ENCODE results near the gene MAP3K3. TPM values are rescaled to one million over a fixed set of nuclear protein-coding genes. Genes with fewer than 3 reads are reported as not detected.
A peak's percentile ranks its signal among the peaks of the same experiment; 100 is the strongest.

Gene MAP3K3
- total RNA-seq, 1 donor from 2014 or later: 11.1 TPM

- H3K4me3 ChIP-seq (ENCODE audit: low read depth, low read length): no peak overlapping the region
- no peaks in the 10 kb centered on the region for H3K27me3 ChIP-seq (ENCODE audit: control insufficient read depth, insufficient read depth, low read length)
- no peak for TF ChIP-seq CTCF (IDR thresholded peaks at IDR 0.05; ENCODE audit: insufficient read depth, low read length, severe bottlenecking)
- FAIRE-seq: no peak
- peaks cover 10% of the 10 kb centered on the region for H3K36me3 ChIP-seq (ENCODE audit: control insufficient read depth, insufficient read depth, low read length)
- no peak for DNase-seq (ENCODE audit: low read depth)
These were observed 10.9 kb upstream of the MAP3K3 start for GRCh38 chr17:63611354-63611753.

- H3K4me3 ChIP-seq (ENCODE audit: low read depth, low read length): no peak overlapping the region
- no peaks in the 10 kb centered on the region for H3K36me3 ChIP-seq (ENCODE audit: control insufficient read depth, insufficient read depth, low read length)
- TF ChIP-seq CTCF (IDR thresholded peaks at IDR 0.05; ENCODE audit: insufficient read depth, low read length, severe bottlenecking): no peak
- no peak for FAIRE-seq
- H3K27me3 ChIP-seq (ENCODE audit: control insufficient read depth, insufficient read depth, low read length): no peaks in the 10 kb centered on the region
- no peak for DNase-seq (ENCODE audit: low read depth)
These were observed 8.6 kb upstream of the MAP3K3 start for GRCh38 chr17:63613663-63614062.

GRCh38 chr17:63621229-63621683 is 961 bp upstream of the MAP3K3 start:
- DNase-seq (ENCODE audit: low read depth): no peak
- FAIRE-seq: no peak
- Histone ChIP-seq H3K4me3 (ENCODE audit: low read depth, low read length) (peak overlapping the region; percentile 71), H3K27me3 (ENCODE audit: control insufficient read depth, insufficient read depth, low read length) (no peaks in the 10 kb centered on the region), H3K36me3 (ENCODE audit: control insufficient read depth, insufficient read depth, low read length) (no peaks in the 10 kb centered on the region)
- TF ChIP-seq CTCF (IDR thresholded peaks at IDR 0.05; ENCODE audit: insufficient read depth, low read length, severe bottlenecking): no peak

- Histone ChIP-seq H3K36me3 (ENCODE audit: control insufficient read depth, insufficient read depth, low read length) (no peaks in the 10 kb centered on the region), H3K4me3 (ENCODE audit: low read depth, low read length) (peak overlapping the region; percentile 71), H3K27me3 (ENCODE audit: control insufficient read depth, insufficient read depth, low read length) (no peaks in the 10 kb centered on the region)
- FAIRE-seq (no peak), DNase-seq (ENCODE audit: low read depth) (peak; percentile 37)
- no peak for TF ChIP-seq CTCF (IDR thresholded peaks at IDR 0.05; ENCODE audit: insufficient read depth, low read length, severe bottlenecking)
These were observed 565 bp downstream of the MAP3K3 start for GRCh38 chr17:63622574-63623390.

- H3K27me3 ChIP-seq (ENCODE audit: control insufficient read depth, insufficient read depth, low read length): no peaks in the 10 kb centered on the region
- H3K4me3 ChIP-seq (ENCODE audit: low read depth, low read length): peak overlapping the region; percentile 71
- FAIRE-seq (no peak), DNase-seq (ENCODE audit: low read depth) (no peak)
- no peak for TF ChIP-seq CTCF (IDR thresholded peaks at IDR 0.05; ENCODE audit: insufficient read depth, low read length, severe bottlenecking)
- H3K36me3 ChIP-seq (ENCODE audit: control insufficient read depth, insufficient read depth, low read length): no peaks in the 10 kb centered on the region
These were observed 1.7 kb downstream of the MAP3K3 start for GRCh38 chr17:63623786-63624530.
